ENCODE results near the gene MEDAG.

Gene MEDAG

DNA sequence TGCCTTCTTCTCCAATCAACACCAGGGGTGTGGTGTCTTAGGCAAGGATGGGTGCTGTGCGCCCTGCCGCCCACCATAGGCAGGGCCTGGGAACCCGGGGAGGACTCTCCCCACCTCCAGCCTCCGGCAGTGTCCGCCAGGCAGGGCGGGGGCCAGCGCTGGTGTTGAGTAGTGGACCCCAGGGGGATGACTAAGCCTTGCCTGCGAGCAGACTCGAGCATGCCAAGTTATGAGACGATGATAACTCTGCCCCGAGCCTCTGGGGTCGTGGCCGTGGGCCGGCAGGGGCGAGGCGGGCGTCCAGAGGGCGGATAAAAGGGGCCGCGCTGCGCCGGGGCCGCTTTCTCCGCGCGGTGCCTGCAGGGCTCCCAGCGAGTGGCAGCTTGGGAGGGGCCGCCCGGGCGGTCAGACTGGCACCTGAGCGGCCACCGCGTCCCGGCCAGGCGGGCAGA lies at the start of gene MEDAG:
TSS of gene MEDAG (plus strand) at position 340 of the 452 bp plus-strand sequence. CDS start 245 bp downstream, outside the sequence.
- TF ChIP-seq, protein P1, sequence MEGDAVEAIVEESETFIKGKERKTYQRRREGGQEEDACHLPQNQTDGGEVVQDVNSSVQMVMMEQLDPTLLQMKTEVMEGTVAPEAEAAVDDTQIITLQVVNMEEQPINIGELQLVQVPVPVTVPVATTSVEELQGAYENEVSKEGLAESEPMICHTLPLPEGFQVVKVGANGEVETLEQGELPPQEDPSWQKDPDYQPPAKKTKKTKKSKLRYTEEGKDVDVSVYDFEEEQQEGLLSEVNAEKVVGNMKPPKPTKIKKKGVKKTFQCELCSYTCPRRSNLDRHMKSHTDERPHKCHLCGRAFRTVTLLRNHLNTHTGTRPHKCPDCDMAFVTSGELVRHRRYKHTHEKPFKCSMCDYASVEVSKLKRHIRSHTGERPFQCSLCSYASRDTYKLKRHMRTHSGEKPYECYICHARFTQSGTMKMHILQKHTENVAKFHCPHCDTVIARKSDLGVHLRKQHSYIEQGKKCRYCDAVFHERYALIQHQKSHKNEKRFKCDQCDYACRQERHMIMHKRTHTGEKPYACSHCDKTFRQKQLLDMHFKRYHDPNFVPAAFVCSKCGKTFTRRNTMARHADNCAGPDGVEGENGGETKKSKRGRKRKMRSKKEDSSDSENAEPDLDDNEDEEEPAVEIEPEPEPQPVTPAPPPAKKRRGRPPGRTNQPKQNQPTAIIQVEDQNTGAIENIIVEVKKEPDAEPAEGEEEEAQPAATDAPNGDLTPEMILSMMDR (IDR thresholded peaks at IDR 0.05; ENCODE audit: borderline replicate concordance, extremely low read depth, low read length, poor library complexity, severe bottlenecking): no peak
- TF ChIP-seq EZH2 (IDR thresholded peaks at IDR 0.05; ENCODE audit: borderline replicate concordance, low read depth, low read length, severe bottlenecking): no peak
- no peak within 1 kb of the TSS for H3K4me3 ChIP-seq (ENCODE audit: low read depth in 1 of 2, low read length in 2 of 2)
- H3K4me2 ChIP-seq (ENCODE audit: insufficient read depth, low read length): no peak within 1 kb of the TSS
- peaks cover 18% of the 10 kb centered on the region for H3K27me3 ChIP-seq (ENCODE audit: insufficient read depth, low read length, poor library complexity)
- no peak within 1 kb of the TSS for H3K27ac ChIP-seq (ENCODE audit: low read length)
- no peaks in the 10 kb centered on the region for H3K36me3 ChIP-seq (ENCODE audit: insufficient read depth, low read length)
- no peaks in the 10 kb centered on the region for H3K4me1 ChIP-seq (ENCODE audit: insufficient read depth, low read length)
- ATAC-seq (ENCODE audit: insufficient read depth, low read depth) (no peak), DNase-seq (no peak)
- H3K9me3 ChIP-seq (ENCODE audit: insufficient read depth, low read length, severe bottlenecking): no peaks in the 10 kb centered on the region
- H3K79me2 ChIP-seq (ENCODE audit: insufficient read depth, low read length): no peaks in the 10 kb centered on the region
- no peaks in the 10 kb centered on the region for H4K20me1 ChIP-seq (ENCODE audit: insufficient read depth, low read length)
- no peak within 1 kb of the TSS for H2AFZ ChIP-seq (ENCODE audit: low read depth, low read length)
- H3K9ac ChIP-seq (ENCODE audit: low read depth, low read length): no peak within 1 kb of the TSS

DNA sequence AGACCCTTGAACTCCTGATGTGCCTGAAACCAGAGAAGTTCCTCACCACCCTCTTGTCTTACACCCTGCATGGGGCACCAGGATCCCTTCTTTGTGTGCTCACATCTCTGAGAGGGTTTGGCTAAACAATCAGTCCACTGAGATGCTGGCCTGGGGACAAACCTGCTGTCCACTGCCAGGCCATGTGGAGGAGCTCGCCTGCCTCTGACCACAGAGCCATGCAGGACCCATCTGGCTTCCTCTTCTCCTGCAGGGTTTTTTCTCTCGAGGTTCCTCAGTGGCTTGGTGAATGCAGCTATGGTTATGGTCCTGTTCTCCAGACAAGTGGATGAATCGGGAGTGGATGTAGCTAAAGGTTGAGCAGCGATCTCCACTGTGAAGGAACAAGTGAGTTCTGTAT lies 49.1 kb upstream of the MEDAG start:
- Histone ChIP-seq H3K4me2 (ENCODE audit: insufficient read depth, low read length) (no peak overlapping the region), H3K4me3 (ENCODE audit: low read depth in 1 of 2, low read length in 2 of 2) (no peak overlapping the region), H3K27ac (ENCODE audit: low read length) (no peak overlapping the region), H3K9ac (ENCODE audit: low read depth, low read length) (no peak overlapping the region), H3K4me1 (ENCODE audit: insufficient read depth, low read length) (no peaks in the 10 kb centered on the region), H4K20me1 (ENCODE audit: insufficient read depth, low read length) (no peaks in the 10 kb centered on the region), H3K79me2 (ENCODE audit: insufficient read depth, low read length) (no peaks in the 10 kb centered on the region), H2AFZ (ENCODE audit: low read depth, low read length) (no peak overlapping the region), H3K9me3 (ENCODE audit: insufficient read depth, low read length, severe bottlenecking) (no peaks in the 10 kb centered on the region), H3K36me3 (ENCODE audit: insufficient read depth, low read length) (no peaks in the 10 kb centered on the region), H3K27me3 (ENCODE audit: insufficient read depth, low read length, poor library complexity) (peaks cover 3% of the 10 kb centered on the region)
- DNase-seq: no peak
- no peak for ATAC-seq (ENCODE audit: insufficient read depth, low read depth)
- TF ChIP-seq, protein P1 (IDR thresholded peaks at IDR 0.05; ENCODE audit: borderline replicate concordance, extremely low read depth, low read length, poor library complexity, severe bottlenecking): no peak
- no peak for TF ChIP-seq EZH2 (IDR thresholded peaks at IDR 0.05; ENCODE audit: borderline replicate concordance, low read depth, low read length, severe bottlenecking)

DNA sequence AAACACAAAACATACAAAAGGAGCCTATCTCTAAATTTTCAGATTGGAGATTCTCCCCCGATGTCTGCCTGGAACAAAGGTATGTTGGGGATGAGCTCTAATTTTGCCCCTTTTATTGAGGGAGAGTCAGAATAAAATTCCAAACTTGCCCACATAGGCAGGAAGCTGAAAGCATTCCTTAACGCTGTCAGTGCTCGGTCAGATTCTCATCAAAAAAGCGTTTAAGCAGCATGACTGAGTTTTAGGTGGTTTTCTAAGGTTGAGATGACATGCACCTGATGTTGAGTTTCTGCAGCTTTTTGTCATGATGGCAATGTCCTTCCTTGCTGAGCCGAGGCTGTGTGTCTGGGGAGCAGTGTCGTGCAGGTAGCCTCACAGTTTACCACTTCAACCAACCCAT lies 48.4 kb upstream of the MEDAG start:
- Histone ChIP-seq H3K4me3 (ENCODE audit: low read depth in 1 of 2, low read length in 2 of 2) (no peak overlapping the region), H3K9me3 (ENCODE audit: insufficient read depth, low read length, severe bottlenecking) (no peaks in the 10 kb centered on the region), H3K79me2 (ENCODE audit: insufficient read depth, low read length) (no peaks in the 10 kb centered on the region), H3K36me3 (ENCODE audit: insufficient read depth, low read length) (no peaks in the 10 kb centered on the region), H2AFZ (ENCODE audit: low read depth, low read length) (no peak overlapping the region), H3K9ac (ENCODE audit: low read depth, low read length) (no peak overlapping the region), H3K4me1 (ENCODE audit: insufficient read depth, low read length) (no peaks in the 10 kb centered on the region), H4K20me1 (ENCODE audit: insufficient read depth, low read length) (no peaks in the 10 kb centered on the region), H3K27ac (ENCODE audit: low read length) (no peak overlapping the region), H3K4me2 (ENCODE audit: insufficient read depth, low read length) (no peak overlapping the region), H3K27me3 (ENCODE audit: insufficient read depth, low read length, poor library complexity) (no peaks in the 10 kb centered on the region)
- ATAC-seq (ENCODE audit: insufficient read depth, low read depth): no peak
- TF ChIP-seq EZH2 (IDR thresholded peaks at IDR 0.05; ENCODE audit: borderline replicate concordance, low read depth, low read length, severe bottlenecking): no peak
- TF ChIP-seq, protein P1 (IDR thresholded peaks at IDR 0.05; ENCODE audit: borderline replicate concordance, extremely low read depth, low read length, poor library complexity, severe bottlenecking): no peak
- no peak for DNase-seq

DNA sequence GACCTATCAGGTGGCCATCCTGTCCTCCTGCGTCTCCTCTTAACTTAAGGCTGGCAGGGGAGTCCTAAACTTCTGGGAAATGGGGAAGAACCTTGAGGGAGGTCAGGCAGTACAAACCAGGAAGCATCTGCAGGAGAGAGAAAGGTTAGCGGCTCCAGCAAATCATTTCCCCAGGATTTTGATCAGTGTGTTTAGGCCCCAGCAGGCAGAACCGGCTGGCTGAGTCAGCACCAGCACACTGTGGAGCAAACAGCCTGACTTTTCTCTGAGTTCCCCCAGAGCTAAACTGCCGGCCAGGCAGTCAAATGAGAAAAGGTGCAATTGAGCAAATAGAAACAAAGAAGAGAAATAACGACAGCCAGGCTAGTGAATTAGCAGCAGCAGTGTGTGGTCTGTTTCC lies 46.7 kb upstream of the MEDAG start:
- Histone ChIP-seq H4K20me1 (ENCODE audit: insufficient read depth, low read length) (no peaks in the 10 kb centered on the region), H3K27me3 (ENCODE audit: insufficient read depth, low read length, poor library complexity) (no peaks in the 10 kb centered on the region), H3K36me3 (ENCODE audit: insufficient read depth, low read length) (no peaks in the 10 kb centered on the region), H3K4me3 (ENCODE audit: low read depth in 1 of 2, low read length in 2 of 2) (no peak overlapping the region), H2AFZ (ENCODE audit: low read depth, low read length) (no peak overlapping the region), H3K9me3 (ENCODE audit: insufficient read depth, low read length, severe bottlenecking) (no peaks in the 10 kb centered on the region), H3K4me1 (ENCODE audit: insufficient read depth, low read length) (no peaks in the 10 kb centered on the region), H3K27ac (ENCODE audit: low read length) (no peak overlapping the region), H3K79me2 (ENCODE audit: insufficient read depth, low read length) (no peaks in the 10 kb centered on the region), H3K4me2 (ENCODE audit: insufficient read depth, low read length) (no peak overlapping the region), H3K9ac (ENCODE audit: low read depth, low read length) (no peak overlapping the region)
- TF ChIP-seq, protein P1 (IDR thresholded peaks at IDR 0.05; ENCODE audit: borderline replicate concordance, extremely low read depth, low read length, poor library complexity, severe bottlenecking): no peak
- no peak for TF ChIP-seq EZH2 (IDR thresholded peaks at IDR 0.05; ENCODE audit: borderline replicate concordance, low read depth, low read length, severe bottlenecking)
- DNase-seq (no peak), ATAC-seq (ENCODE audit: insufficient read depth, low read depth) (no peak)
